ENCODE results near the gene SULT1C3. TPM values are rescaled to one million over a fixed set of nuclear protein-coding genes. Genes with fewer than 3 reads are reported as not detected.

SULT1C3 gene
- total RNA-seq, 3 donors from 2014 or later: not detected

- no peak for ATAC-seq
- Mint-ChIP-seq H3K27me3 (ENCODE audit: low read depth) (peaks cover 15% of the 10 kb centered on the region), H3K4me1 (ENCODE audit: low read depth) (no peaks in the 10 kb centered on the region), H3K9me3 (peaks cover 15% of the 10 kb centered on the region), H3K4me3 (no peak overlapping the region), H3K36me3 (ENCODE audit: insufficient read depth) (no peaks in the 10 kb centered on the region)
- no peak for DNase-seq
These were observed 13.2 kb upstream of the SULT1C3 start for GRCh38 chr2:108226564-108226963.

- no peak overlapping the region for H3K4me3 Mint-ChIP-seq
- DNase-seq (no peak), ATAC-seq (no peak)
- no peaks in the 10 kb centered on the region for H3K4me1 Mint-ChIP-seq (ENCODE audit: low read depth)
- peaks cover 11% of the 10 kb centered on the region for H3K9me3 Mint-ChIP-seq
- no peaks in the 10 kb centered on the region for H3K36me3 Mint-ChIP-seq (ENCODE audit: insufficient read depth)
- H3K27me3 Mint-ChIP-seq (ENCODE audit: low read depth): peaks cover 15% of the 10 kb centered on the region
These were observed 11.8 kb upstream of the SULT1C3 start for GRCh38 chr2:108228006-108228405.

DNA sequence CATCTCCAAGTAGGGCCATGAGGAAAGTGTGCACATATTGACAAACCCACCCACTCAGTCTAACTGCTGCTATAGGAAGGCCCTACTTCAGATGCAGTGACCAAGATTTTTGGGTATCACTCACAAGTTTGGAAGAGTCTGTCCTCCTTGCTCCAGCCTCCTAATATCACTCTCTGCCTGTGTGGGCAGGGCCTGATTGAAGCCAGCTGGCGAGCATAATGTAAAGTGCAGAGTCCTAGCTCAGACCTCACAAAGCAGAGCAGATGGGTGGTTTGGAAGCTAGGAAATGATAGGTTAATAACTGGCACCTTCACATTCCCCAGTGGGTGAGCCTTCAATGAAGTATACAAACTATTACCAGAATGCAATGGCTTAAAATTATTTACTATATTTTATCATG lies 11.2 kb upstream of the SULT1C3 start:
- DNase-seq (no peak), ATAC-seq (no peak)
- Mint-ChIP-seq H3K4me3 (no peak overlapping the region), H3K4me1 (ENCODE audit: low read depth) (no peaks in the 10 kb centered on the region), H3K27me3 (ENCODE audit: low read depth) (peaks cover 14% of the 10 kb centered on the region), H3K9me3 (peaks cover 7% of the 10 kb centered on the region), H3K36me3 (ENCODE audit: insufficient read depth) (no peaks in the 10 kb centered on the region)

- Mint-ChIP-seq H3K36me3 (ENCODE audit: insufficient read depth) (no peaks in the 10 kb centered on the region), H3K4me1 (ENCODE audit: low read depth) (no peaks in the 10 kb centered on the region), H3K27me3 (ENCODE audit: low read depth) (peaks cover 14% of the 10 kb centered on the region), H3K9me3 (no peaks in the 10 kb centered on the region), H3K4me3 (no peak overlapping the region)
- ATAC-seq: no peak
- no peak for DNase-seq
These were observed 9.9 kb upstream of the SULT1C3 start for GRCh38 chr2:108229875-108230274.

DNA sequence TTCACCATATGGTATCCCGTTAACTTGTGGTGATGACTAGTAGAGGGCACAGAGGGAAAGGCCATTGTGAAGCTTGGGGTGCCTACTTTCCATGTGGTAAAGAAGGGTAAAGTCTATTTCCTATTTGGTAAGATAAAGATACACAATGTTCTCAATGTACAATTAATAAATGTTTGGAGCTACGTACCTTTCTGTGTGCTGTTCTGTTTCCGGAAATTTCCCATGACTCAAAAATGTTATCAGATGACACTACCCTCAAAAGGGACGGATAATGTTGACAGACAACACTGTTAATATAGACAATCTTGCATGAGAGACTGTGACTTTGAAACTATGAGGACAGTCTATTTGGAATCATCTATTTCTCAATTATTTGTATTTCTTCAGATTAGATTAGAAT lies 4.2 kb upstream of the SULT1C3 start:
- Mint-ChIP-seq H3K4me1 (ENCODE audit: low read depth) (no peaks in the 10 kb centered on the region), H3K36me3 (ENCODE audit: insufficient read depth) (no peaks in the 10 kb centered on the region), H3K4me3 (no peak overlapping the region), H3K9me3 (peaks cover 7% of the 10 kb centered on the region), H3K27me3 (ENCODE audit: low read depth) (peaks cover 6% of the 10 kb centered on the region)
- DNase-seq (no peak), ATAC-seq (no peak)

DNA sequence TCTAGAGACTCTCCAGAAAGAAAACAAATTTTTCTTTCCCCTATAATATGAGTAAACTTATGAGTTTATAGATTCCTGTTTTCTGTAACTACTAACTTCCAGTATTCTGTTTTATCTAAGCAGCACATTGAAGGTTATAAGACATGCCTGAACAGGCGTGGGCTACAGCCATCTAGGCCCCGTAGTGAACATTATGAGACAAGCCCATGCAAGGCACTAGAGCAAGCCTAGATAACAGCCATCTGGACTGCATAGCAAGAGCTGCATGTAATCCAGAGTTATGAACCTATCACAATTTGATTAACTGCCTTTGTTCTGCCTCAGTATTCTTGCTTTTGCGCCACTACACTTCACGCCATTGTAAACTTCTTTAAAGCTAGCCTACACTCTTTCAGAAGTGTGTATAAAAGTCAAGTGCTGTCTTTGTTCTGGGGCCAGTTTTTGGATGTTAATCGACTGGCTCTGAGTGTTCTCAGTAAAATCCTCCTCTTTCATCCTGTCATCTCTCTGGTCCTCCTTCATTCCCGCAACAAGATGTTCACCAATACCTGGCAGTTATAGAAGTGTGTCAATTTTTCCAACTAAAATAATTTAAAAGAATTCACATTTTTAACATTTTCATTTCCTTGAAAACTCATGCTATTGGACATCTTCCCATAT lies 3.0 kb upstream of the SULT1C3 start:
- DNase-seq (no peak), ATAC-seq (no peak)
- Mint-ChIP-seq H3K4me1 (ENCODE audit: low read depth) (no peaks in the 10 kb centered on the region), H3K27me3 (ENCODE audit: low read depth) (peaks cover 2% of the 10 kb centered on the region), H3K4me3 (no peak overlapping the region), H3K36me3 (ENCODE audit: insufficient read depth) (no peaks in the 10 kb centered on the region), H3K9me3 (peaks cover 7% of the 10 kb centered on the region)

- H3K4me3 Mint-ChIP-seq: no peak overlapping the region
- H3K27me3 Mint-ChIP-seq (ENCODE audit: low read depth): peaks cover 3% of the 10 kb centered on the region
- ATAC-seq (no peak), DNase-seq (no peak)
- no peaks in the 10 kb centered on the region for H3K36me3 Mint-ChIP-seq (ENCODE audit: insufficient read depth)
- no peaks in the 10 kb centered on the region for H3K4me1 Mint-ChIP-seq (ENCODE audit: low read depth)
- peaks cover 10% of the 10 kb centered on the region for H3K9me3 Mint-ChIP-seq
These were observed 1.2 kb downstream of the SULT1C3 start for GRCh38 chr2:108240966-108241365.

DNA sequence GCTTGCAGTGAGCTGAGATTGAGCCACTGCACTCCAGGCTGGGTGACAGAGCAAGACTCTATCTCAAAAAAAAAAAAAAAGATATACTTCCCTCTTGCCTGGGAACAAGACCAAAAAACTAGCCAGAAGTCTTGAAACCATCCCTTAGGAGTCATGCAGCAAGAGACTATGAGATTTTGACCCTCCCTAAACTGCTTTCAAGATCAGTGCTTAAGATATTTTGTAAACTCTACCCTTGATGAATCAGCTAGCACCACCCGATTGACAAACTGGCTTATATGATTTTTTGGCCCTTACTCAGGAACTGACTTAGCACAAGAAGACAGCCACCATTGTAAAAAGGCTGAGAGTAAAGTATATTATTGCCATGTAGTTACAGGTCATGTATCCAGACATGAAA lies 3.8 kb downstream of the SULT1C3 start:
- Mint-ChIP-seq H3K9me3 (peaks cover 3% of the 10 kb centered on the region), H3K36me3 (ENCODE audit: insufficient read depth) (no peaks in the 10 kb centered on the region), H3K4me3 (no peak overlapping the region), H3K27me3 (ENCODE audit: low read depth) (peaks cover 5% of the 10 kb centered on the region), H3K4me1 (ENCODE audit: low read depth) (no peaks in the 10 kb centered on the region)
- DNase-seq: no peak
- no peak for ATAC-seq

DNA sequence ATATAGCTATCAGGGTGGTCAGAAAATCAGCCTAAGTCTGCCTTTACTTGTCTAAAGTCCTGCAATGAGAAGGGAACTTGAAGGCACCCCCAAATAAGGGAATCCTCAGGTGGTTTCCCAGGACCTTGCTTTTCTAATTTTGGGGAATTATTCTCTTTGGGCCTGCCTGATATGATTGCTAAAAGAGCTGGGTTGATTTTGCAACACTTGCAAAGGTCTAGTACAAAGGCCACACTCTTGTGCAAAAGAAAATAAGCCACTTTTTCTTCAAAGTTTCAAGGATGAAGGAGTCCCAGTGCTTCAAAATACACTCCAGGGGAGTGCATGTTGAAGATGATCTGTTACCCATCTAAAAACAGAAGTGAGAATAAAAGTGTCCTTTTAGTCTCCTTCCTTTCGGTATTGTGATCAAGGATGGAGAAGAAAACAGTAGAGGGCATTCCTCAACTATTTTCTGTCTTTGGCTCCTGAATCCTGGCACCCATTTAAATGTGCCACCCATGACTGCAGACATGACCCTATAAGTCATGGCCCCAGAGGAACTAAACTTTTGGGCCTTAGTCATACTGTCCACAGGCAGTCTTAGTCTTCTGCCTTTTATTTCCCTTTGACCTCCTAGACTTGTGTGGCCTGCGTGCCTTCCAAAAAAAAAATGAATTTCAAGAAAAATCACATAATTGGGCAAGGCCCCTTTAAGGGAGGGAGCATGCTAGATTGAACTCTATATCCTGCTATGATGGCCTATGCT lies 5.1 kb downstream of the SULT1C3 start:
- Mint-ChIP-seq H3K27me3 (ENCODE audit: low read depth) (peaks cover 5% of the 10 kb centered on the region), H3K4me1 (ENCODE audit: low read depth) (no peaks in the 10 kb centered on the region), H3K36me3 (ENCODE audit: insufficient read depth) (no peaks in the 10 kb centered on the region), H3K4me3 (no peak overlapping the region), H3K9me3 (peaks cover 3% of the 10 kb centered on the region)
- no peak for DNase-seq
- ATAC-seq: no peak

GRCh38 chr2:108253106-108253505 lies 13.3 kb downstream of the SULT1C3 start:
- Mint-ChIP-seq H3K36me3 (ENCODE audit: insufficient read depth) (no peaks in the 10 kb centered on the region), H3K4me3 (no peak overlapping the region), H3K27me3 (ENCODE audit: low read depth) (peaks cover 12% of the 10 kb centered on the region), H3K4me1 (ENCODE audit: low read depth) (no peaks in the 10 kb centered on the region), H3K9me3 (no peaks in the 10 kb centered on the region)
- ATAC-seq: no peak
- no peak for DNase-seq

GRCh38 chr2:108257757-108258331 lies 18.1 kb downstream of the SULT1C3 start:
- ATAC-seq (no peak), DNase-seq (no peak)
- H3K4me1 Mint-ChIP-seq (ENCODE audit: low read depth): no peaks in the 10 kb centered on the region
- H3K27me3 Mint-ChIP-seq (ENCODE audit: low read depth): peaks cover 12% of the 10 kb centered on the region
- no peak overlapping the region for H3K4me3 Mint-ChIP-seq
- no peaks in the 10 kb centered on the region for H3K9me3 Mint-ChIP-seq
- H3K36me3 Mint-ChIP-seq (ENCODE audit: insufficient read depth): no peaks in the 10 kb centered on the region

DNA sequence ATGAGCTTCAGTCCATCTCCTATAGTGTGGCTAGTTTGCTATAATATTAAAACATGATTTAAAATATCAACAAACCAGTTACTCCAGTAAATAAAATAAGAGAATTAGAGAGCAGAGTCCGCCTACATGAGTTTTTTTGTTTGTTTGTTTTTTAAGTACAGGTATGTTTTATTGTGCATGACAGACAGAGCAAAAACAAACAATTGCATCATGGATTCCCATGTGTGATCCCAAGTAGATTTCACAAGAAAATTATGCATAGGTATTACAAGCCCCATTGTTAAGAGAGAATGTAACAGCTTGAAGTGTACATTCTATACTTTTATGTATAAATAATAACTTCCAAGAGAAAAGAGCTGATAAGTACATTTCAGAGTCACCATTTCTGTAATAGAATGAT lies 21.0 kb downstream of the SULT1C3 start:
- no peaks in the 10 kb centered on the region for H3K36me3 Mint-ChIP-seq (ENCODE audit: insufficient read depth)
- no peaks in the 10 kb centered on the region for H3K4me1 Mint-ChIP-seq (ENCODE audit: low read depth)
- ATAC-seq (no peak), DNase-seq (no peak)
- H3K4me3 Mint-ChIP-seq: no peak overlapping the region
- H3K27me3 Mint-ChIP-seq (ENCODE audit: low read depth): peaks cover 6% of the 10 kb centered on the region
- H3K9me3 Mint-ChIP-seq: no peaks in the 10 kb centered on the region

DNA sequence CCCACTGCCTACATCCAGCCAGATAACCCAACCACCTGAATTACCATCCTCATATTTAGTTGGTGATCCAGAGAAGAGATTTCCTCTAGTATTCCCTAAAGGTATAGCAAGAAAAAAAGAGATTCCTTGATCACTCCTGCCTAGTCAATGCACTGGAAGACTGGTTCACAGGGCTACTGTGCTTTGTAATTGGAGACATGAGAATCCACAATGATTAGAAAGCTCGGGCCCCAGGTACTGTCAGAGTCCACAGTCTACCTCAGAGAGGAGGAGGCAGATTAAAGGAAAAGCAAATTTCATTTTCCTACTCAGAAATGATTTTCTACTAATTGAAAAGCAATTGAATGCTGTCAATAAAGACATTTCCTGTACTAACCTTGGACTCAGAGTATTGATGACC lies 22.3 kb downstream of the SULT1C3 start:
- Mint-ChIP-seq H3K36me3 (ENCODE audit: insufficient read depth) (no peaks in the 10 kb centered on the region), H3K4me1 (ENCODE audit: low read depth) (no peaks in the 10 kb centered on the region), H3K4me3 (no peak overlapping the region), H3K27me3 (ENCODE audit: low read depth) (peaks cover 9% of the 10 kb centered on the region), H3K9me3 (no peaks in the 10 kb centered on the region)
- ATAC-seq: no peak
- DNase-seq: no peak

DNA sequence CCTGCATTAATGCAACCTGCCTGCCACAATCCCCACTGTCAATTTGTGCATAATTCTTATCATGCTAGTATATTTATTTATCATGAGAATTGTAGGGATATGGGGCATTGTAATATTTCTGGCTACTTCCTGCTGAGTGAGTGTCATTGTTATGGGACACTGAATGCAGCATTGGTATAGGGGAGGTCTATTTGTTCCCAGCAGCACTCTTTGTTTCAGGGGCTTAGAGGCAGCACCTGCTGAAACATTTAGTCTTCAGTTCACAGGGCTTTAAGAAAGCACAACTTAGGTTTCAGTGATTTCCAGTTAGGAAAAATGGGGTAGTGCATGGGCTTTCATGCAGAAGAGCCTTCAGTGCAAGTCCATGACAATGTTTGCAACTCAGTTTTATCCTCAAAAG lies 23.6 kb downstream of the SULT1C3 start:
- H3K36me3 Mint-ChIP-seq (ENCODE audit: insufficient read depth): no peaks in the 10 kb centered on the region
- DNase-seq (no peak), ATAC-seq (no peak)
- H3K4me1 Mint-ChIP-seq (ENCODE audit: low read depth): no peaks in the 10 kb centered on the region
- no peaks in the 10 kb centered on the region for H3K9me3 Mint-ChIP-seq
- no peak overlapping the region for H3K4me3 Mint-ChIP-seq
- H3K27me3 Mint-ChIP-seq (ENCODE audit: low read depth): peaks cover 9% of the 10 kb centered on the region

DNA sequence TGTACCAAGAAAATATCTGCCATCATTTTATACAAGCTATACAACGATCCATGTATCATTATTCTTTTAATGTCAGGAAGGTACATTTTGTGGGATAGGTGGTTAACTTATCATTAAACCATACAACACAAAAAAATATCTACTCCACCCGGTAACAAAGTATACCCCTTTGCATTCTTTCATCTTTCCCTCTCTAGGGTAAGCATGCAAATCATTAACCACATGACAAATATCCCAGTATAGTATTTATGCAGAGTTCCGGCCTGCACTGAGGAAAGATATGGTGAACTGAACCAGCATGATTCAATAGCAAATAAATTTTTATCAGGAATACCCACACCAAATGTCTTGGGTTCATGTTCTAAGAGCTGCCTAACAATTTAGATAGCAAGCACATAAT lies 26.4 kb downstream of the SULT1C3 start:
- ATAC-seq (no peak), DNase-seq (no peak)
- Mint-ChIP-seq H3K36me3 (ENCODE audit: insufficient read depth) (no peaks in the 10 kb centered on the region), H3K4me1 (ENCODE audit: low read depth) (no peaks in the 10 kb centered on the region), H3K4me3 (no peak overlapping the region), H3K27me3 (ENCODE audit: low read depth) (peaks cover 15% of the 10 kb centered on the region), H3K9me3 (no peaks in the 10 kb centered on the region)

Data from activated T-cell treated with anti-CD3 and anti-CD28 coated beads, Interleukin-2, amount 50 U/mL, for 4 hours (primary cell).